Mucosa of rectum (tissue), 2 donors: ENCODE results near the gene OLFM1.
"Not testable (repeated sequence)": the region's sequence is repeated elsewhere in the genome, so short reads cannot be mapped to it uniquely, and the experiment has no call there.

Experiments used
- H3K27ac ChIP-seq, 2 donors: one replicate each; pipeline ENCODE4 v1.7.0; 2013; ENCODE audit warnings: inconsistent platforms in 2 of 2, low read depth in 2 of 2, low read length in 2 of 2
- H3K27me3 ChIP-seq, 2 donors: one replicate each; pipeline ENCODE4 v1.7.0; 2013; ENCODE audit warnings: low read length in 2 of 2; ENCODE audit not compliant: control insufficient read depth in 2 of 2, insufficient read depth in 2 of 2
- H3K36me3 ChIP-seq, 2 donors: one replicate each; pipeline ENCODE4 v1.7.0; 2013; ENCODE audit warnings: low read length in 2 of 2; ENCODE audit not compliant: control insufficient read depth in 2 of 2, insufficient read depth in 2 of 2
- H3K4me1 ChIP-seq, 2 donors: one replicate each; pipeline ENCODE4 v1.7.0; 2013; ENCODE audit warnings: low read length in 2 of 2, mild to moderate bottlenecking in 1 of 2; ENCODE audit not compliant: control insufficient read depth in 2 of 2, insufficient read depth in 2 of 2
- H3K4me3 ChIP-seq, 2 donors: one replicate each; pipeline ENCODE4 v1.7.0; 2013; ENCODE audit warnings: low read length in 2 of 2
- H3K9ac ChIP-seq, 2 donors: one replicate each; pipeline ENCODE4 v1.7.0; 2013; ENCODE audit warnings: low read length in 2 of 2, low read depth in 1 of 2, mild to moderate bottlenecking in 1 of 2
- H3K9me3 ChIP-seq, 2 donors: one replicate each; pipeline ENCODE4 v1.7.0; 2013; ENCODE audit warnings: low read length in 2 of 2; ENCODE audit not compliant: control insufficient read depth in 2 of 2
- donor health status: healthy.
- donor health status: Normal muscosa, but diverticular disease.

The OLFM1 gene

DNA sequence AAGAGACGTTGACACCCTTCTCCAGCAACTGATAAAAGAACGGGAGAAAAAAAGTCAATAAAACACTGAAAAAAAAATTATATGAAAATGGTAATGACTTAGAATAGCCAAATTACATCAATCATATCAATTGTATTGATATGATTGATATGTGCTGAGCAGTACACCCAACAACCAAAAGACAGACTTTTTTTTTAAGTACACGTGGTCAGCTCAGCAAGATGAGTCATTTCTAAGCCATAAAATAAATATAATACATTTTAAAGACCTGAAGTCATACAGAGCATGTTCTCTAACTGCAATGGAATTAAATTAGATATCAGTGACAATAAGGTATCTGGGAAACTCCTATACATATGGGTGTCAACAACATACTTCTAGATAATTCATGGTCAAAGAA, 30.9 kb upstream of the OLFM1 start:
- no peaks in the 10 kb centered on the region for H3K27me3 ChIP-seq
- no peaks in the 10 kb centered on the region for H3K36me3 ChIP-seq
- H3K4me1 ChIP-seq = no peaks in the 10 kb centered on the region

DNA sequence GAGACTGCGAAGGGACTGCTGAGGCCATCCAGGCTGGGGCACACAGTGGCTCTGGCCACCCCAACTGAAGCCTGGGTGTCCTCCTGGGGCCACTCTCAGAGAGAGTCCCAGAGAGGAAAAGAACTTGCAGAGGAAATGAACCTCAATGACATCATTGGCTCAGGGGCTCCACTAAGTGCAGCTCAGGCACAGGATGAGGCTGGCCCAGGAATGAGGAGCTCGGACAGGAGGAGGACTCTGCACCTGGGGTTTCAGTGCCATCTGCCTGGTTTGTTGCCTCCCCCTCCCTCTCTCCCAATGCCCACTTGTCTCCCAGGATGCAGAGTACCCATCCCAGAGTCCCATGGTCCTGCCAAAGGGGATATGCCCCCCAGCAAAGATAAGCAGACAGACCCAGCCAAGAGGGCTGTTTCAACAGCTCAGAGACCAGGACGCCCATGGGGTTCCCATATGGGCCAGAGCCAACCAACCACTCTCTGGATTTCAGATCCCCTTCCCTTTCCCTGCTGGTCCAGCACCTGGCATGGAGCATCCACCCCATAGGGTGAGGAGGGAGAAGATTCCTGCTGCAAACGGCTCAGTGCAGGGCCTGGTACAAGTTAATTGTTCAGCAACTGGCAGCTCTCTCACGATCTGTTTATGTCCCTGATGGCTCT, 26.9 kb upstream of the OLFM1 start:
- H3K27ac ChIP-seq = no peak overlapping the region
- H3K4me3 ChIP-seq = no peak overlapping the region
- peaks cover 0 to 5% of the 10 kb centered on the region in 2 donors for H3K9me3 ChIP-seq
- H3K36me3 ChIP-seq = no peaks in the 10 kb centered on the region
- H3K9ac ChIP-seq = no peak overlapping the region
- H3K27me3 ChIP-seq = no peaks in the 10 kb centered on the region
- no peaks in the 10 kb centered on the region for H3K4me1 ChIP-seq

More for the DNA sequence above, 30.9 kb upstream of the OLFM1 start:
- Histone ChIP-seq H3K9me3 (no peaks in the 10 kb centered on the region), H3K9ac (no peak overlapping the region), H3K4me3 (no peak overlapping the region), H3K27ac (no peak overlapping the region)

DNA sequence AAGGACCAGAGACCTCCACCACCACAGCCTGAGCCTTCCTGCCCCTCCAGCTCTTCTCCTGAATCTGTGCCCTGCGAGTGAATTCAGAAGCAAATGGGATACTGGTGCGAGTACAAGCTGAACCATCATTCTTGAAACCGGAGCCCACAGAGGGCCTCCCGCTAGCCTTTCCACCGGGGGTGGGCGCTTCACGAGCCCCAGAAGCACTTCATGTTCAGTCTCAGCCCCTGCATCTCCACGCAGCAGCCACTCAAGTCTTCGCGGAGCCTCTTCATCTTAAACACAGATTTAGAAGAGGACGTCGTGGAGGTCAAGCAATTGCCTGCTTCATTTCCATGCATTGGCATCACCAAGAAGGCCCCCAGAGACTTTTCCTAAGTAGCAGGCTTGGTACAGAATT, 26.0 kb upstream of the OLFM1 start:
- Histone ChIP-seq H3K9ac (no peak overlapping the region), H3K27me3 (no peaks in the 10 kb centered on the region), H3K4me3 (no peak overlapping the region), H3K27ac (no peak overlapping the region), H3K9me3 (peaks cover 0 to 5% of the 10 kb centered on the region in 2 donors), H3K36me3 (no peaks in the 10 kb centered on the region), H3K4me1 (no peaks in the 10 kb centered on the region)

DNA sequence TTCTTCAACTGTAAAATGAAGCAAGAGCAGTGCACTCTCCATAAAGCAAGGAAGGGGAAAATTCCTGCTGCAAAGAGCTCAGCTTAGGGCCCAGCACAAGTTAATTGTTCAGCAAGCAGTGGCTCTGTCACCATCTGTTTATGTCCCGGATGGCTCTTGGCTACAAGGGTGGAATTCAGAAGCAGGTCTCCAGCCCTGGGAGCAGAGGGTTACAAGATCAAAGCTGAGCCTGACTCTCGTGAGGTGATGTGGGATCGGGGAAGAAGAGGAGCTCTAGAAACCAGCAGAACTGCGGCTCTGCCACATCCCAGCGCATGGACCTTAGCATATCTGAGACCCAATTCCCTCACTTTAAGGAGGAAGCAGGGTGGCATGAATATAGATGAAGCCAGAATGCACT, 25.2 kb upstream of the OLFM1 start:
- Histone ChIP-seq H3K4me3 (no peak overlapping the region), H3K27me3 (no peaks in the 10 kb centered on the region)

DNA sequence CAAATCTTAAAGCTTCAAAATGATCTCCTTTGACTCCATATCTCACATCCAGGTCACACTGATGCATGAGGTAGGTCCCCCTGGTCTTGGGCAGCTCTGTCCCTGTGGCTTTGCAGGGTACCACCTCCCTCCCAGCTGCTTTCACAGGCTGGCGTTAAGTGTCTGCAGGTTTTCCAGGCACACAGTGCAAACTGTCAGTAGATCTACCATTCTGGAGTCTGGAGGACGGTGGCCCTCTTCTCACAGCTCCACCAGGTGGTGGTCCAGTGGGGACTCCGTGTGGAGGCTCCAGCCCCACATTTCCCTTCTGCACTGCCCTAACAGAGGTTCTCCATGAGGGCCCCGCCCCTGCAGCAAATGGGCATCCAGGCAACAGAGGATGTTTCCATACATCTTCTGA, 24.0 kb upstream of the OLFM1 start:
- not testable (repeated sequence) for H3K4me3 ChIP-seq, H3K4me1 ChIP-seq, H3K27me3 ChIP-seq

More for the DNA sequence above, 25.2 kb upstream of the OLFM1 start:
- Histone ChIP-seq H3K9ac (no peak overlapping the region), H3K9me3 (peaks cover 0 to 5% of the 10 kb centered on the region in 2 donors), H3K36me3 (no peaks in the 10 kb centered on the region), H3K27ac (no peak overlapping the region), H3K4me1 (no peaks in the 10 kb centered on the region)

DNA sequence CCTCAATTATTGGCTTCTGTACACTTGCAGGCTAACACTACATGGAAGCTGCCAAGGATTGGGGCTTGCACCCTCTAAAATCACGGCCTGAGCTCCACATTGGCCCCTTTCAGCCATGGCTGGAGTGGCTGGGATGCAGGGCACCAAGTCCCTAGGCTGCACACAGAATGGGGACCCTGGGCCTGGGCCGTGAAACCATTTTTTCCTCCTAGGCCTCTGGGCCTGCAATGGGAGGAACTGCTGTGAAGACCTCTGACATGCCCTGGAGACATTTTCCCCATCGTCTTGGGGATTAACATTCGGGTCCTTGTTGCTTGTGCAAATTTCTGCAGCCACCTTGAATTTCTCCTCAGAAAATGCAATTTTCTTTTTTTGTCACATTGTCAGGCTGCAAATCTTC, 23.6 kb upstream of the OLFM1 start:
- H3K27ac ChIP-seq, H3K9me3 ChIP-seq, H3K4me1 ChIP-seq, H3K27me3 ChIP-seq, H3K9ac ChIP-seq, H3K36me3 ChIP-seq, H3K4me3 ChIP-seq: not testable (repeated sequence)

More for the DNA sequence above, 24.0 kb upstream of the OLFM1 start:
- H3K36me3 ChIP-seq, H3K9me3 ChIP-seq, H3K9ac ChIP-seq, H3K27ac ChIP-seq: not testable (repeated sequence)

DNA sequence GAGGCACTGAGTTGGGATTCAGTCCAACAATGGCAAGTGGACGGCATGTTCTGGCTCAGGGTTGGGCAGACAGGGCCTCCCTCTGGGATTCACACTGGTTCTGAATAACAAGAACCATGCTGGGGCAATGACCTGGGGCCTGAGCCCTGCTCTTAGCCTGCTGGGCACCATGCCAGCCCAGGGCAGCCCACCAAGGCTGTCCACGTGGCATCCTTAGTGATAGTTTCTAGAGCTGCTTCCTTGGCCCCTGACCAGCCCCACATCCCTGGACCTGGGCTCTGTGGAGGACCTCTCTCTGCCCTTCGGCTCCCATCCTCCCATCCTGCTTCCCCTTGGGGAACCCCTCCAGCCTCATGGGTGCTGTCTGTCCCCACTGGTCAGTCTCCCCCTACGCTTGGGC, 22.3 kb upstream of the OLFM1 start:
- Histone ChIP-seq H3K9ac (no peak overlapping the region), H3K27ac (no peak overlapping the region), H3K36me3 (no peaks in the 10 kb centered on the region), H3K4me1 (no peaks in the 10 kb centered on the region), H3K27me3 (peaks cover 0 to 3% of the 10 kb centered on the region in 2 donors), H3K9me3 (peaks cover 0 to 5% of the 10 kb centered on the region in 2 donors), H3K4me3 (no peak overlapping the region)

DNA sequence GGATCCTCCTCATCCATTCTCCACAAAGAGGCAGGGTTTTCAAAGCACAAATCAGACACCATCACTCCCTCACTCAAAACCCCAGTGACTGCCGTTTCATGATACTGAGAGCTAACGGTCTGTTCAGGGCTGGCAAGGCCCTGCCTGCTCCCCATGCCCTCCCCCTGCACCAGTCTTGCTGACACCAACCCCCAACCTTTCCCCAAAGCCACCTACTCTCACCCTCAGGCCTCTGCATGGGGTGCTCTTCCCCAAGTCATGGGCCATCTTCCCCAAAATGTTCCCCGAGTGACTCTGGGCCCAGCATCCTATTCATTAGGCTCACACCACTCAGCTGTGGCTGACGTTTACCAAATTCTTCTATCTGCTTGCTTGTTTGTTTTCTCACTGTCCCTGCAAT, 21.7 kb upstream of the OLFM1 start:
- no peaks in the 10 kb centered on the region for H3K4me1 ChIP-seq
- no peak overlapping the region for H3K4me3 ChIP-seq
- H3K9ac ChIP-seq = no peak overlapping the region
- H3K27me3 ChIP-seq = peaks cover 0 to 6% of the 10 kb centered on the region in 2 donors
- H3K27ac ChIP-seq = no peak overlapping the region
- H3K9me3 ChIP-seq = peaks cover 0 to 5% of the 10 kb centered on the region in 2 donors
- H3K36me3 ChIP-seq = no peaks in the 10 kb centered on the region

DNA sequence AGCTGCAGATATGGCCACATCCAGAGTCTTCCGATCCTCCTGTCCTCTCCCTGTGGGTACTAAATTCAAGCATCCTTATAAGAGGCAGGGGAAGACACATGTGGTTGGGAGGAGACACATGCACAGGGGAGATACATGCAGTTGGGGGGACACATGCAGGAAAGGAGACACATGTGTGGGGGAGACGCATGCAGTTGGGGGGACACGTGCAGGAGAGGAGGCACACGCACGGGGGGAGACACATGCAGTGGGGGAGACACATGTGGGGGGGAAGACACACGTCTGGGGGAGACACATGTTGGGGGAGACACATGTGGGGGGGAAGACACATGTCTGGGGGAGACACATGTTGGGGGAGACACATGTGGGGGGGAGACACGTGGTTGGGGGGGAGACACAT, 21.2 kb upstream of the OLFM1 start:
- no peaks in the 10 kb centered on the region for H3K4me1 ChIP-seq
- no peak overlapping the region for H3K9ac ChIP-seq
- H3K9me3 ChIP-seq = peaks cover 0 to 5% of the 10 kb centered on the region in 2 donors
- H3K27me3 ChIP-seq = peaks cover 0 to 6% of the 10 kb centered on the region in 2 donors
- H3K36me3 ChIP-seq = no peaks in the 10 kb centered on the region
- H3K27ac ChIP-seq = no peak overlapping the region
- no peak overlapping the region for H3K4me3 ChIP-seq

DNA sequence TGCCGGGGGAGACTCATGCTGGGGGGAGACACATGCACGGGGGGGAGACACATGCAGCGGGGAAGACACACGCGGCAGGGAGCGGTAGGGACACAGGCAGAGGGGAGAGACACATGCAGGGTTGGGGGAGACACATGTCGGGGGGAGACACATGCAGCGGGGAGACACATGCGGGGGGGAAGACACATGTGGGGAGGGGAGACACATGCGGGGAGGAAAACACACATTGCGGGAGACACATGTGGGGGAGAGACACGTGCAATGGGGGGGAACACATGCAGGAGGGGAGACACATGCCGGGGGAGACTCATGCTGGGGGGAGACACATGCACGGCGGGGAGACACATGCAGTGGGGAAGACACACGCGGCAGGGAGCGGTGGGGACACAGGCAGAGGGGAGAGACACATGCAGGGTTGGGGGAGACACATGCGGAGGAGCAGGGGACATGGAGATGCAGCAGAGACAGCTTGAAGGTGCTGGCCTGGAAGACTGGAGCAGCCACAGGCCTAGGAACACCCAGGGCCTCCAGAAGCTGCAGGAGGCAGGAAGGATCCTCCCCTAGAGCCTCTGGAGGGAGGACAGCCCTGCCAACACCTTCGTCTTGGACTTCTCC, 20.3 kb upstream of the OLFM1 start:
- Histone ChIP-seq H3K36me3 (no peaks in the 10 kb centered on the region), H3K27me3 (peaks cover 0 to 6% of the 10 kb centered on the region in 2 donors), H3K9me3 (peaks cover 0 to 5% of the 10 kb centered on the region in 2 donors), H3K4me1 (no peaks in the 10 kb centered on the region), H3K4me3 (no peak overlapping the region), H3K27ac (no peak overlapping the region), H3K9ac (no peak overlapping the region)
